Trophoblast cell (in vitro differentiated cells and primary cell): Measurements from ENCODE around the gene CDCP1.

Source experiments
- DNase-seq, 2 donors: peaks; one replicate each; pipeline ENCODE4 v3.0.0-alpha.2; 2016
- H2AFZ ChIP-seq: 2 replicates; pipeline ENCODE4 v1.6.1; 2013; ENCODE audit warnings: low read length, moderate library complexity, mild to moderate bottlenecking; ENCODE audit not compliant: insufficient read depth, poor library complexity
- H2AK5ac ChIP-seq: 2 replicates; pipeline ENCODE4 v1.6.1; 2013; ENCODE audit warnings: mild to moderate bottlenecking, low read length
- H2BK120ac ChIP-seq: 2 replicates; pipeline ENCODE4 v1.6.1; 2013; ENCODE audit warnings: low read length, mild to moderate bottlenecking, moderate library complexity; ENCODE audit not compliant: insufficient read depth, poor library complexity
- H2BK12ac ChIP-seq: 2 replicates; pipeline ENCODE4 v1.6.1; 2013; ENCODE audit warnings: mild to moderate bottlenecking, low read length, moderate library complexity
- H2BK5ac ChIP-seq: 2 replicates; pipeline ENCODE4 v1.6.1; 2013; ENCODE audit warnings: low read length, low read depth, moderate library complexity, mild to moderate bottlenecking; ENCODE audit not compliant: poor library complexity
- H3K14ac ChIP-seq: 2 replicates; pipeline ENCODE4 v1.6.1; 2013; ENCODE audit warnings: mild to moderate bottlenecking, low read length
- H3K18ac ChIP-seq: 2 replicates; pipeline ENCODE4 v1.6.1; 2013; ENCODE audit warnings: mild to moderate bottlenecking, low read length
- H3K23ac ChIP-seq: 2 replicates; pipeline ENCODE4 v1.6.1; 2013; ENCODE audit warnings: low read length
- H3K27ac ChIP-seq: 2 replicates; pipeline ENCODE4 v1.5.1; 2013; ENCODE audit warnings: low read depth, mild to moderate bottlenecking, inconsistent platforms, low read length, moderate library complexity
- H3K27me3 ChIP-seq: 2 replicates; pipeline ENCODE4 v1.6.1; 2013; ENCODE audit warnings: inconsistent platforms, mild to moderate bottlenecking, low read length, moderate library complexity; ENCODE audit not compliant: insufficient read depth
- H3K36me3 ChIP-seq, 2 experiments: 1 replicate in 1 of 2; 2 replicates in 1 of 2; pipeline ENCODE4 v1.6.1; 2013; ENCODE audit warnings: low read length in 2 of 2, mild to moderate bottlenecking in 2 of 2, moderate library complexity in 1 of 2; ENCODE audit not compliant: insufficient read depth in 2 of 2, control insufficient read depth in 1 of 2
- H3K4ac ChIP-seq: 2 replicates; pipeline ENCODE4 v1.6.1; 2013; ENCODE audit warnings: low read depth, mild to moderate bottlenecking, low read length, moderate library complexity
- H3K4me1 ChIP-seq, 2 experiments: 1 replicate in 1 of 2; 2 replicates in 1 of 2; pipeline ENCODE4 v1.6.1; 2013; ENCODE audit warnings: low read length in 2 of 2, mild to moderate bottlenecking in 2 of 2, moderate library complexity in 1 of 2; ENCODE audit not compliant: insufficient read depth in 2 of 2, control insufficient read depth in 1 of 2
- H3K4me2 ChIP-seq: 2 replicates; pipeline ENCODE4 v1.6.1; 2013; ENCODE audit warnings: inconsistent platforms, mild to moderate bottlenecking, low read length, moderate library complexity
- H3K4me3 ChIP-seq: 2 replicates; pipeline ENCODE4 v1.5.1; 2013; ENCODE audit warnings: mild to moderate bottlenecking, low read depth, low read length, inconsistent platforms
- H3K79me1 ChIP-seq: one replicate; pipeline ENCODE4 v1.6.1; 2013; ENCODE audit warnings: low read length
- H3K79me2 ChIP-seq: 2 replicates; pipeline ENCODE4 v1.6.1; 2013; ENCODE audit warnings: low read length, mild to moderate bottlenecking; ENCODE audit not compliant: control insufficient read depth, insufficient read depth, poor library complexity
- H3K9ac ChIP-seq: 2 replicates; pipeline ENCODE4 v1.6.1; 2013; ENCODE audit warnings: mild to moderate bottlenecking, low read length
- H3K9me3 ChIP-seq: 2 replicates; pipeline ENCODE4 v1.6.1; 2013; ENCODE audit warnings: low read depth, mild to moderate bottlenecking, control low read depth, inconsistent platforms, low read length; ENCODE audit not compliant: insufficient read depth
- H4K12ac ChIP-seq: 2 replicates; pipeline ENCODE4 v1.6.1; 2013; ENCODE audit warnings: low read depth, mild to moderate bottlenecking, low read length, moderate library complexity
- H4K8ac ChIP-seq: 2 replicates; pipeline ENCODE4 v1.6.1; 2013; ENCODE audit warnings: low read depth, mild to moderate bottlenecking, low read length, moderate library complexity
- H4K91ac ChIP-seq: one replicate; pipeline ENCODE4 v1.6.1; 2013; ENCODE audit warnings: low read depth, mild to moderate bottlenecking, low read length, moderate library complexity
- WGBS: extraction: QIAGEN DNeasy Blood & Tissue Kit; methylation state at CpG from one replicate; pipeline ENCODE4 v1.1.7; 2013; ENCODE audit warnings: missing lambda C conversion rate; ENCODE audit not compliant: insufficient read length, insufficient coverage; ENCODE audit errors: extremely low coverage; 5-methylcytosine and 5-hydroxymethylcytosine counted together

The CDCP1 gene

GRCh38 chr3:45109771-45110508 lies 36.2 kb downstream of the CDCP1 start:
- no peaks in the 10 kb centered on the region for H3K27me3 ChIP-seq
- no peak overlapping the region for H3K14ac ChIP-seq
- H3K9me3 ChIP-seq, result peaks cover 1% of the 10 kb centered on the region
- H4K91ac ChIP-seq, result no peak overlapping the region
- H4K12ac ChIP-seq, result no peak overlapping the region
- no peaks in the 10 kb centered on the region for H3K79me1 ChIP-seq
- no peak overlapping the region for H3K4ac ChIP-seq
- H2BK5ac ChIP-seq, result no peak overlapping the region
- no CpG with 5 or more reads among the region's 7 CpGs for WGBS
- H3K4me2 ChIP-seq, result no peak overlapping the region
- DNase-seq, result no peak
- H4K8ac ChIP-seq, result no peak overlapping the region
- no peak overlapping the region for H3K4me3 ChIP-seq
- H3K18ac ChIP-seq, result no peak overlapping the region
- H2BK12ac ChIP-seq, result no peak overlapping the region
- H3K27ac ChIP-seq, result no peak overlapping the region
- H2BK120ac ChIP-seq, result no peak overlapping the region
- H3K9ac ChIP-seq, result no peak overlapping the region
- no peak overlapping the region for H2AK5ac ChIP-seq
- no peaks in the 10 kb centered on the region for H3K79me2 ChIP-seq
- H3K36me3 ChIP-seq, result peaks cover 0 to 3% of the 10 kb centered on the region in 2 experiments
- H2AFZ ChIP-seq, result no peak overlapping the region
- H3K4me1 ChIP-seq, result no peaks in the 10 kb centered on the region
- no peak overlapping the region for H3K23ac ChIP-seq

- H3K27me3 ChIP-seq, result no peaks in the 10 kb centered on the region
- H3K27ac ChIP-seq, result no peak overlapping the region
- H4K8ac ChIP-seq, result no peak overlapping the region
- H4K91ac ChIP-seq, result no peak overlapping the region
- H2BK12ac ChIP-seq, result no peak overlapping the region
- no CpG with 5 or more reads among the region's 2 CpGs for WGBS
- H3K9me3 ChIP-seq, result peaks cover 1% of the 10 kb centered on the region
- no peak for DNase-seq
- H2AFZ ChIP-seq, result no peak overlapping the region
- no peak overlapping the region for H3K4ac ChIP-seq
- H3K18ac ChIP-seq, result no peak overlapping the region
- no peak overlapping the region for H3K23ac ChIP-seq
- H3K4me2 ChIP-seq, result no peak overlapping the region
- H2AK5ac ChIP-seq, result no peak overlapping the region
- no peak overlapping the region for H4K12ac ChIP-seq
- H3K4me1 ChIP-seq, result no peaks in the 10 kb centered on the region
- H3K4me3 ChIP-seq, result no peak overlapping the region
- H3K79me1 ChIP-seq, result no peaks in the 10 kb centered on the region
- H3K36me3 ChIP-seq, result no peaks in the 10 kb centered on the region
- H3K79me2 ChIP-seq, result no peaks in the 10 kb centered on the region
- no peak overlapping the region for H3K14ac ChIP-seq
- no peak overlapping the region for H3K9ac ChIP-seq
- H2BK120ac ChIP-seq, result no peak overlapping the region
- no peak overlapping the region for H2BK5ac ChIP-seq
These were observed 39.3 kb downstream of the CDCP1 start for GRCh38 chr3:45106874-45107273.

- Histone ChIP-seq H3K4me1 (no peaks in the 10 kb centered on the region), H3K4me2 (no peak overlapping the region), H3K79me1 (no peaks in the 10 kb centered on the region), H2BK120ac (no peak overlapping the region), H3K79me2 (no peaks in the 10 kb centered on the region), H3K4me3 (no peak overlapping the region), H3K23ac (no peak overlapping the region), H3K36me3 (no peaks in the 10 kb centered on the region), H2AFZ (no peak overlapping the region), H3K18ac (no peak overlapping the region), H2BK5ac (no peak overlapping the region), H3K9ac (no peak overlapping the region), H2AK5ac (no peak overlapping the region), H4K91ac (no peak overlapping the region), H4K8ac (no peak overlapping the region), H3K27me3 (no peaks in the 10 kb centered on the region), H3K14ac (no peak overlapping the region), H3K4ac (no peak overlapping the region), H2BK12ac (no peak overlapping the region), H4K12ac (no peak overlapping the region), H3K9me3 (peaks cover 1% of the 10 kb centered on the region), H3K27ac (no peak overlapping the region)
- DNase-seq, result no peak
- WGBS, result no CpG with 5 or more reads among the region's 5 CpGs
These were observed 40.1 kb downstream of the CDCP1 start for GRCh38 chr3:45105855-45106671.

GRCh38 chr3:45104715-45105711 lies 41.2 kb downstream of the CDCP1 start:
- no CpG with 5 or more reads among the region's 8 CpGs for WGBS
- H3K79me1 ChIP-seq, result no peaks in the 10 kb centered on the region

More at GRCh38 chr3:45104715-45105711, 41.2 kb downstream of the CDCP1 start:
- H3K4ac ChIP-seq, result no peak overlapping the region
- H4K8ac ChIP-seq, result no peak overlapping the region
- H3K79me2 ChIP-seq, result no peaks in the 10 kb centered on the region
- H3K27ac ChIP-seq, result no peak overlapping the region
- DNase-seq, result no peak
- H2AK5ac ChIP-seq, result no peak overlapping the region
- H3K9ac ChIP-seq, result no peak overlapping the region
- H4K91ac ChIP-seq, result no peak overlapping the region
- no peak overlapping the region for H2AFZ ChIP-seq
- H3K9me3 ChIP-seq, result peaks cover 1% of the 10 kb centered on the region
- no peak overlapping the region for H3K18ac ChIP-seq
- H3K14ac ChIP-seq, result no peak overlapping the region
- H2BK12ac ChIP-seq, result no peak overlapping the region
- H3K4me2 ChIP-seq, result no peak overlapping the region
- H2BK5ac ChIP-seq, result no peak overlapping the region
- H3K4me1 ChIP-seq, result no peaks in the 10 kb centered on the region
- no peaks in the 10 kb centered on the region for H3K36me3 ChIP-seq
- H3K23ac ChIP-seq, result no peak overlapping the region
- no peak overlapping the region for H4K12ac ChIP-seq
- no peaks in the 10 kb centered on the region for H3K27me3 ChIP-seq
- no peak overlapping the region for H3K4me3 ChIP-seq
- H2BK120ac ChIP-seq, result no peak overlapping the region
